Ureter (tissue), 1 donor: Measurements from ENCODE around the gene TBC1D17. TPM values are rescaled to one million over a fixed set of nuclear protein-coding genes. Genes with fewer than 3 reads are reported as not detected.
A peak's percentile ranks its signal among the peaks of the same experiment; 100 is the strongest.

Experiments
- DNase-seq: peaks from one replicate; pipeline ENCODE4 v3.0.0-alpha.2; 2020; ENCODE audit warnings: low spot score
- total RNA-seq: library from RNA; stranded (reverse); gene quantifications from one replicate; pipeline ENCODE4 v1.2.4, GENCODE V29; 2023
- donor health status: DM: yes; HTN: yes; CAD: no.

TBC1D17 gene
- total RNA-seq = 30.4 TPM

- DNase-seq = peak; percentile 100
Measured at GRCh38 chr19:49877020-49877878, at the start of gene TBC1D17, which contains the start of gene AKT1S1. TSS of gene TBC1D17 (plus strand) at chr19:49877702. CDS start at chr19:49877724, 22 bp downstream. TSS of gene AKT1S1 (minus strand) at chr19:49877355. CDS start at chr19:49873295, 4,060 bp downstream.

GRCh38 chr19:49829200-49829599, 48.3 kb upstream of the TBC1D17 start:
- DNase-seq = no peak

- no peak for DNase-seq
Measured at GRCh38 chr19:49829721-49830120, 47.8 kb upstream of the TBC1D17 start.

GRCh38 chr19:49830766-49831165, 46.7 kb upstream of the TBC1D17 start:
- no peak for DNase-seq

- no peak for DNase-seq
Measured at GRCh38 chr19:49831592-49831991, 45.9 kb upstream of the TBC1D17 start.

- DNase-seq = no peak
Measured at GRCh38 chr19:49832556-49832955, 44.9 kb upstream of the TBC1D17 start.

GRCh38 chr19:49833599-49833998, 43.9 kb upstream of the TBC1D17 start:
- no peak for DNase-seq

GRCh38 chr19:49835562-49835961, 41.9 kb upstream of the TBC1D17 start:
- no peak for DNase-seq

- no peak for DNase-seq
Measured at GRCh38 chr19:49836176-49837008, 41.1 kb upstream of the TBC1D17 start.

GRCh38 chr19:49837009-49837310, 40.5 kb upstream of the TBC1D17 start:
- no peak for DNase-seq

GRCh38 chr19:49837425-49837824, 40.1 kb upstream of the TBC1D17 start:
- no peak for DNase-seq

GRCh38 chr19:49838885-49839588, 38.5 kb upstream of the TBC1D17 start:
- DNase-seq = no peak

GRCh38 chr19:49839713-49840112, 37.8 kb upstream of the TBC1D17 start:
- no peak for DNase-seq

- no peak for DNase-seq
Measured at GRCh38 chr19:49840321-49840720, 37.2 kb upstream of the TBC1D17 start.

GRCh38 chr19:49840736-49841249, 36.7 kb upstream of the TBC1D17 start:
- no peak for DNase-seq

GRCh38 chr19:49843265-49843664, 34.2 kb upstream of the TBC1D17 start:
- DNase-seq = no peak

- no peak for DNase-seq
Measured at GRCh38 chr19:49844138-49845095, 33.1 kb upstream of the TBC1D17 start.

GRCh38 chr19:49845414-49845813, 32.1 kb upstream of the TBC1D17 start:
- DNase-seq = no peak

GRCh38 chr19:49846408-49846807, 31.1 kb upstream of the TBC1D17 start:
- no peak for DNase-seq
